Parathyroid adenoma (tissue), 2 donors: ENCODE measurements around the gene WDFY2.

ENCODE experiments used
- H2AFZ ChIP-seq: fragments of 300-600 bp; sonication (generic); one replicate; pipeline ENCODE4 v1.7.0; 2017; ENCODE audit warnings: antibody characterized with exemption, mild to moderate bottlenecking
- H3K27ac ChIP-seq: fragments of 300-600 bp; sonication (generic); one replicate; pipeline ENCODE4 v1.7.0; 2017
- H3K27me3 ChIP-seq: fragments of 300-600 bp; sonication (generic); one replicate; pipeline ENCODE4 v1.7.0; 2017; ENCODE audit warnings: low read length; ENCODE audit not compliant: control insufficient read depth, insufficient read depth
- H3K36me3 ChIP-seq: fragments of 300-600 bp; sonication (generic); one replicate; pipeline ENCODE4 v1.7.0; 2017; ENCODE audit warnings: low read length; ENCODE audit not compliant: control insufficient read depth, insufficient read depth
- H3K4me1 ChIP-seq: fragments of 300-600 bp; sonication (generic); one replicate; pipeline ENCODE4 v1.7.0; 2017; ENCODE audit warnings: control low read depth
- H3K4me2 ChIP-seq: fragments of 300-600 bp; sonication (generic); one replicate; pipeline ENCODE4 v1.7.0; 2017; ENCODE audit warnings: low read length
- H3K4me3 ChIP-seq: fragments of 300-600 bp; sonication (generic); one replicate; pipeline ENCODE4 v1.7.0; 2017; ENCODE audit warnings: low read depth, low read length
- H3K79me2 ChIP-seq: fragments of 300-600 bp; sonication (generic); one replicate; pipeline ENCODE4 v1.7.0; 2017; ENCODE audit warnings: control low read depth
- H3K9ac ChIP-seq: fragments of 300-600 bp; sonication (generic); one replicate; pipeline ENCODE4 v1.7.0; 2017; ENCODE audit warnings: mild to moderate bottlenecking
- H3K9me3 ChIP-seq: fragments of 300-600 bp; sonication (generic); one replicate; pipeline ENCODE4 v1.7.0; 2017; ENCODE audit warnings: low read length; ENCODE audit not compliant: control insufficient read depth
- TF ChIP-seq, protein P1 (sequence below): fragments of 300-600 bp; sonication (generic); IDR thresholded peaks from one replicate; pipeline ENCODE4 v1.7.0; 2017; ENCODE audit warnings: antibody characterized with exemption, mild to moderate bottlenecking
- donor health status: primary hyperparathyroidism.

Gene WDFY2

DNA sequence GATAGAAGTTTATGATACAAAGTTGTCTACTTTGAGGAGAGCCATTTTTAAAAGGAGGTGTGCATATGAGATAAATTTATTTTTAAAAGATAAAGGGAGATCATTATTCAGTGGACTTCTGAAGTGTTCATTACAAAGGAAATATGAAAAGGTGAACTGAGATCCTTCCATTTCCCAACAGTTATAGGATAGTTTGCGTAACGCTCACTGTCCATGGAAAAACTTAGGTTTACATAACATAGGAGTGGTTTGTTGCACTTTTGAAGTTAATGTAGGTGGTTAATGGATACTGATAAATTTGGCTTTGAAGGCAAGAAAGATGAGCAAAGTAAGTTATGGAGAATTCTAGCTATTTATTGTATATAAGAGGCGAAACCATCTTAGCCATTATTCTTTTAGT is 92.5 kb downstream of the WDFY2 start:
- Histone ChIP-seq H3K79me2 (peaks cover 21% of the 10 kb centered on the region), H3K27ac (no peak overlapping the region), H3K4me2 (no peak overlapping the region), H3K9me3 (no peaks in the 10 kb centered on the region), H3K4me1 (peaks cover 12% of the 10 kb centered on the region), H2AFZ (no peak overlapping the region), H3K9ac (no peak overlapping the region), H3K4me3 (no peak overlapping the region), H3K36me3 (no peaks in the 10 kb centered on the region), H3K27me3 (no peaks in the 10 kb centered on the region)
- TF ChIP-seq, protein P1, sequence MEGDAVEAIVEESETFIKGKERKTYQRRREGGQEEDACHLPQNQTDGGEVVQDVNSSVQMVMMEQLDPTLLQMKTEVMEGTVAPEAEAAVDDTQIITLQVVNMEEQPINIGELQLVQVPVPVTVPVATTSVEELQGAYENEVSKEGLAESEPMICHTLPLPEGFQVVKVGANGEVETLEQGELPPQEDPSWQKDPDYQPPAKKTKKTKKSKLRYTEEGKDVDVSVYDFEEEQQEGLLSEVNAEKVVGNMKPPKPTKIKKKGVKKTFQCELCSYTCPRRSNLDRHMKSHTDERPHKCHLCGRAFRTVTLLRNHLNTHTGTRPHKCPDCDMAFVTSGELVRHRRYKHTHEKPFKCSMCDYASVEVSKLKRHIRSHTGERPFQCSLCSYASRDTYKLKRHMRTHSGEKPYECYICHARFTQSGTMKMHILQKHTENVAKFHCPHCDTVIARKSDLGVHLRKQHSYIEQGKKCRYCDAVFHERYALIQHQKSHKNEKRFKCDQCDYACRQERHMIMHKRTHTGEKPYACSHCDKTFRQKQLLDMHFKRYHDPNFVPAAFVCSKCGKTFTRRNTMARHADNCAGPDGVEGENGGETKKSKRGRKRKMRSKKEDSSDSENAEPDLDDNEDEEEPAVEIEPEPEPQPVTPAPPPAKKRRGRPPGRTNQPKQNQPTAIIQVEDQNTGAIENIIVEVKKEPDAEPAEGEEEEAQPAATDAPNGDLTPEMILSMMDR = no peak

DNA sequence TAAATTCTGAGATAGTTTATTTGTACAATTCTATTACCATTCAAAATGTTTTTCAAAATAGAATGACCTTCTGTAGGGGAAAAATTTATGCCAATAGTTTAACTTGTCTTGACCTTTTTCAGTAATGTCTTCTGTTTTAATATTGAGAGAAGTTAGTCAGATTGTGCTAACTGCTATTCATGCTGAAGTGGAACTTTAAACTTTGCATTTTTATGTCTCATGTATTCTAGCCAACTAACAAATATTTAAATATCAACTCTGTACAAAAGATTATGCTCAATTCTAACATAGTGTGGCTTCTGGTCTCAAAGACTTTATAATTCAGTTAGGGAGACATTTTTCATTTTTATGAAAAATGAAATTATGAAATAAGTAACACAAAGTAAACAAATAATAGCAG is 94.2 kb downstream of the WDFY2 start:
- H3K9ac ChIP-seq = no peak overlapping the region
- peaks cover 12% of the 10 kb centered on the region for H3K79me2 ChIP-seq
- H2AFZ ChIP-seq = no peak overlapping the region
- no peaks in the 10 kb centered on the region for H3K9me3 ChIP-seq
- H3K4me2 ChIP-seq = no peak overlapping the region
- TF ChIP-seq, protein P1 = no peak
- no peak overlapping the region for H3K4me3 ChIP-seq
- no peaks in the 10 kb centered on the region for H3K27me3 ChIP-seq
- H3K27ac ChIP-seq = no peak overlapping the region
- H3K36me3 ChIP-seq = no peaks in the 10 kb centered on the region
- H3K4me1 ChIP-seq = peaks cover 7% of the 10 kb centered on the region

DNA sequence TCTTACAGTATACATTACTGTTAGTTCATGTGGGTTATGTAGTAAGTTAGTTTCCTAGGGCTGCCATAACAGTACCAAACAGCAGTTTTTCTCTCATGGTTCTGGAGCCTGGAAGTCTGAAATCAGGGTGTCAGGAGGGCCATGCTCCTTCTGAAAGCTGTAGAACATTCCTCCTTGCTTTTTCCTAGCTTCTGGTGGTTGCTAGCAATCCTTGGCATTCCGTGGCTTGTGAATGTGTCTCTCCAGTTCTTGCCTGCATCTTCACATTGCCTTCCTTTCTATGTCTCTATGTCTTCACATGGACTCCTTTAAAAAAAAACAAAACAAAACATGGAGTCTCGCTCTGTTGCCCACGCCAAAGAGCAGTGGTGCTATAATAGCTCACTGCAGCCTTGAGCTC is 95.4 kb downstream of the WDFY2 start:
- Histone ChIP-seq H3K4me3 (no peak overlapping the region), H3K4me1 (peaks cover 8% of the 10 kb centered on the region), H3K79me2 (peaks cover 9% of the 10 kb centered on the region), H3K27ac (no peak overlapping the region), H3K9ac (no peak overlapping the region), H2AFZ (no peak overlapping the region), H3K27me3 (no peaks in the 10 kb centered on the region), H3K36me3 (no peaks in the 10 kb centered on the region), H3K4me2 (no peak overlapping the region), H3K9me3 (no peaks in the 10 kb centered on the region)
- TF ChIP-seq, protein P1 = no peak

DNA sequence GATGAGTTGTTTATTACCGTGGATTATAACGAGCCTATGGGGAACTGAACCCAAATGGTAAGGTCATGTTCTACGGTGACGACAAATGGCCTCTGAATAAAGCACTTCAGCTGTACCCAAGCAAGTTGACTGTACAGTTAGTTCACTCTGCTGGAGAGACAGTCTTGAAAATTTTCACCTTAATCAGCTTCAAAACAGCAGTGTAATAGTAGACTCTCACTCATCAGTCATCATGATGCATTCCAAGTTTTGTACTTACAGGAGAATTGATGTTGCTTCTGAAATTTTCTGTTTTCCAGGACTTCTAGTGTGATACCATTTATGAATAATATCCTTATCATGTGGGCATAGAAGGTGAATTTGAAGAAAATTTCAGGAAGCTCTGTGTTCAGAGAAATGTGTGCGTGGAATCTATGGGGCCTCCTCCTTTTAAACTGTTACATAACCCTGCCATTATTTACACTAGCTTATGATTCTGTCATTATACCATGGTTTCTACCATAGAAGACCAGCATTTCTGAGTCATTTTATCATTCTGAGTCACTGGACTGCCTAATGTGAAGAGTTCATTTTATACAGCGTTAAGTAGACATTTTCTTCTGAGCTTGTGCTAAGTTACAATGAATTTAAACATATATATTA is 96.9 kb downstream of the WDFY2 start:
- H3K79me2 ChIP-seq = peaks cover 9% of the 10 kb centered on the region
- no peaks in the 10 kb centered on the region for H3K9me3 ChIP-seq
- H3K4me1 ChIP-seq = peaks cover 4% of the 10 kb centered on the region
- H3K9ac ChIP-seq = no peak overlapping the region
- TF ChIP-seq, protein P1 = no peak
- H3K27ac ChIP-seq = no peak overlapping the region
- no peaks in the 10 kb centered on the region for H3K36me3 ChIP-seq
- no peak overlapping the region for H3K4me2 ChIP-seq
- H2AFZ ChIP-seq = no peak overlapping the region
- no peaks in the 10 kb centered on the region for H3K27me3 ChIP-seq
- H3K4me3 ChIP-seq = no peak overlapping the region

DNA sequence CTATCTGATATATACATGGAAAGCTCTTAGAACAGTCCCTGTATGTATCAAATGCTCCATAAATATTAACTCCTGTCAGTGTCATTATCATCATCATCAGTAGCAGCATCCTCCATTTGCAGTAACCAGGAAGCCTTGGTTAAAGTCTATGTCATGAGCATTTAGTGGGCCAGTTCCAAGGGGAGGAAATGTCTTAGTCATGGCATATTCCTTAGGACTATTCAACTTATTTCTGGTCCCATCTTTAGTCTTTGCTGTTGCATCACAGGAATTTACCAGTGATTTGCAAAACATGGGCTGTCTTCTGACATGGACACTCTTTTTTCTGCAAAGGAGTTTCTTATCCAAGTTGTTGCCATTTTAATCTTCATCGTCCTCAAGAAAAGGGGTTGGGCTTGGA is 98.4 kb downstream of the WDFY2 start:
- H3K79me2 ChIP-seq = peaks cover 7% of the 10 kb centered on the region
- H3K27me3 ChIP-seq = no peaks in the 10 kb centered on the region
- TF ChIP-seq, protein P1 = no peak
- no peaks in the 10 kb centered on the region for H3K9me3 ChIP-seq
- H3K9ac ChIP-seq = no peak overlapping the region
- no peak overlapping the region for H3K4me2 ChIP-seq
- no peak overlapping the region for H3K27ac ChIP-seq
- H3K36me3 ChIP-seq = no peaks in the 10 kb centered on the region
- H2AFZ ChIP-seq = no peak overlapping the region
- H3K4me3 ChIP-seq = no peak overlapping the region
- peaks cover 4% of the 10 kb centered on the region for H3K4me1 ChIP-seq
